GM13977 (cell line): ENCODE data around the gene ABCA1.

Experiments
- DNase-seq: peaks from one replicate; pipeline ENCODE4 v3.0.0; 2012; ENCODE audit warnings: low spot score
- CTCF ChIP-seq: IDR thresholded peaks from 2 replicates; pipeline ENCODE4 v1.5.1; 2012; ENCODE audit warnings: mild to moderate bottlenecking, control low read depth; ENCODE audit not compliant: insufficient read depth; ENCODE audit errors: extremely low read depth, missing control alignments
- in situ Hi-C: fragments of 300-500 bp; cut with MboI; formaldehyde crosslinking; loops from one replicate; pipeline ENCODE4 v1.12.0; 2022; ENCODE audit warnings: low sequenced_read_pairs, low pct_unique_long_range_greater_than_20kb, mixed read lengths, inconsistent platforms; ENCODE audit not compliant: unreplicated experiment

The ABCA1 gene

GRCh38 chr9:104841601-104842141 is 86.3 kb downstream of the ABCA1 start:
- in situ Hi-C loops, result no loop called here
- no peak for TF ChIP-seq CTCF
- no peak for DNase-seq

- TF ChIP-seq CTCF, result no peak
- DNase-seq, result no peak
- in situ Hi-C loops, result no loop called here
These were observed 89.0 kb downstream of the ABCA1 start for GRCh38 chr9:104838958-104839357.

- TF ChIP-seq CTCF, result no peak
- DNase-seq, result no peak
- in situ Hi-C loops, result no loop called here
These were observed 91.2 kb downstream of the ABCA1 start for GRCh38 chr9:104836767-104837166.

- no peak for TF ChIP-seq CTCF
- DNase-seq, result no peak
These were observed 91.7 kb downstream of the ABCA1 start for GRCh38 chr9:104836235-104836634.

GRCh38 chr9:104835161-104835560 is 92.8 kb downstream of the ABCA1 start:
- in situ Hi-C loops, result no loop called here
- DNase-seq, result no peak
- no peak for TF ChIP-seq CTCF

More at GRCh38 chr9:104836235-104836634, 91.7 kb downstream of the ABCA1 start:
- in situ Hi-C loops, result no loop called here

GRCh38 chr9:104833696-104834095 is 94.3 kb downstream of the ABCA1 start:
- no peak for DNase-seq
- no peak for TF ChIP-seq CTCF
- in situ Hi-C loops, result no loop called here

- DNase-seq, result no peak
- TF ChIP-seq CTCF, result no peak
- in situ Hi-C loops, result no loop called here
These were observed 96.3 kb downstream of the ABCA1 start for GRCh38 chr9:104831681-104832080.
